K562 (cell line): Measurements from ENCODE around the gene DEDD2. TPM values are rescaled to one million over a fixed set of nuclear protein-coding genes. Genes with fewer than 3 reads are reported as not detected.

Experiments used
- BRD9 ChIP-seq: fragments of 450-650 bp; IDR thresholded peaks from 2 replicates; pipeline ENCODE4 v1.6.1; 2018; ENCODE audit warnings: low read depth; ENCODE audit not compliant: partially characterized antibody
- DDX20 ChIP-seq: fragments of 450-650 bp; IDR thresholded peaks from 2 replicates; pipeline ENCODE4 v1.6.1; 2016; ENCODE audit warnings: missing genetic modification characterization, low read depth, mild to moderate bottlenecking, missing compliant biosample characterization, moderate library complexity
- EHMT2 ChIP-seq: fragments of 450-650 bp; IDR thresholded peaks from 2 replicates; pipeline ENCODE4 v1.6.1; 2018; ENCODE audit warnings: antibody characterized with exemption
- MAFK ChIP-seq: IDR thresholded peaks from 2 replicates; pipeline ENCODE4 v1.6.1; 2011; ENCODE audit warnings: low read length, improper control_type of control experiment
- NFXL1 ChIP-seq: fragments of 450-650 bp; formaldehyde crosslinking; IDR thresholded peaks from 2 replicates; pipeline ENCODE4 v1.4.0; 2021; ENCODE audit warnings: mild to moderate bottlenecking
- NR2F6 ChIP-seq: fragments of 450-650 bp; formaldehyde crosslinking; IDR thresholded peaks from 2 replicates; pipeline ENCODE4 v1.4.0; 2020; ENCODE audit warnings: mild to moderate bottlenecking
- XRCC3 ChIP-seq: fragments of 450-650 bp; IDR thresholded peaks from 2 replicates; pipeline ENCODE4 v1.6.1; 2017; ENCODE audit warnings: mild to moderate bottlenecking, moderate library complexity
- ZNF143 ChIP-seq: sonication (generic); formaldehyde crosslinking; IDR thresholded peaks from 2 replicates; pipeline ENCODE4 v1.9.0; 2022; ENCODE audit warnings: mild to moderate bottlenecking, missing genetic modification reagents
- ZNF766 ChIP-seq: fragments of 200-800 bp; sonication (Bioruptor generic); conservative IDR thresholded peaks from 2 replicates; pipeline ENCODE4 v1.6.1; 2016; ENCODE audit warnings: missing genetic modification characterization, missing compliant biosample characterization
- polyA plus RNA-seq, 8 experiments: library from polyadenylated mRNA; depleted of rRNA in 4 of 8; stranded (reverse) in 5 of 8; unstranded in 3 of 8; fragments of >200 nt; fragmentation: Nextera tagmentation in 2 of 8; fragmentation: Illumina TruSeq in 1 of 8; extraction: Ambion mirVana in 2 of 8; extraction: Trizol in 1 of 8; gene quantifications; 2 replicates each; pipeline versions ENCODE4 v1.2.1 to v1.2.3, GENCODE V29; 2011 to 2014; ENCODE audit warnings: inconsistent platforms in 1 of 8, missing spikeins in 1 of 8
- total RNA-seq, 7 experiments: library from RNA; depleted of rRNA in 6 of 7; stranded (reverse); fragments of >200 nt in 6 of 7; fragmentation: Illumina TruSeq in 2 of 7; extraction: Trizol in 2 of 7; gene quantifications; 2 replicates each; pipeline versions ENCODE4 v1.2.1 to v1.2.3, GENCODE V29; 2011 to 2021; ENCODE audit warnings: low replicate concordance in 1 of 7
- TF ChIP-seq, protein P1 (sequence below), 2 experiments: fragments of 250-450 bp in 1 of 2; fragments of 450-650 bp in 1 of 2; sonication (Bioruptor Pico) in 1 of 2; IDR thresholded peaks; 2 replicates each; pipeline versions ENCODE4 v1.6.1 to v1.8.0; 2016 to 2021; ENCODE audit warnings: mild to moderate bottlenecking in 2 of 2, moderate library complexity in 2 of 2, missing compliant biosample characterization in 1 of 2, missing genetic modification characterization in 1 of 2
- TF ChIP-seq, protein P2 (sequence below): fragments of 450-650 bp; formaldehyde crosslinking; IDR thresholded peaks from 2 replicates; pipeline ENCODE4 v1.4.0; 2020; ENCODE audit warnings: mild to moderate bottlenecking, mixed read lengths
- TF ChIP-seq, protein P3 (sequence below), 2 experiments: IDR thresholded peaks in 1 of 2; conservative IDR thresholded peaks in 1 of 2; 2 replicates each; pipeline ENCODE4 v1.6.1; 2016; ENCODE audit warnings: low read depth in 2 of 2, mild to moderate bottlenecking in 1 of 2, missing compliant biosample characterization in 1 of 2, missing genetic modification characterization in 1 of 2, moderate library complexity in 1 of 2
- TF ChIP-seq, protein P4 (sequence below): sonication (generic); formaldehyde crosslinking; IDR thresholded peaks from 2 replicates; pipeline ENCODE4 v1.8.0; 2023; ENCODE audit warnings: mild to moderate bottlenecking, missing genetic modification reagents
- TF ChIP-seq, protein P5 (sequence below), 2 experiments: IDR thresholded peaks; 2 replicates each; pipeline ENCODE4 v1.6.1; 2011; ENCODE audit warnings: borderline replicate concordance in 1 of 2, control low read depth in 1 of 2, low read depth in 1 of 2, low read length in 1 of 2, mild to moderate bottlenecking in 1 of 2, mixed read lengths in 1 of 2, moderate library complexity in 1 of 2; ENCODE audit not compliant: insufficient read depth in 1 of 2, insufficient read length in 1 of 2, poor library complexity in 1 of 2, severe bottlenecking in 1 of 2; ENCODE audit errors: extremely low read depth in 1 of 2

The DEDD2 gene
- total and polyA plus RNA-seq, 9 of the 15 experiments (the other 6 are each of a cell fraction or from before 2014, with no cell fraction given): 4.3 to 43.0 (median 29.2) TPM

DNA sequence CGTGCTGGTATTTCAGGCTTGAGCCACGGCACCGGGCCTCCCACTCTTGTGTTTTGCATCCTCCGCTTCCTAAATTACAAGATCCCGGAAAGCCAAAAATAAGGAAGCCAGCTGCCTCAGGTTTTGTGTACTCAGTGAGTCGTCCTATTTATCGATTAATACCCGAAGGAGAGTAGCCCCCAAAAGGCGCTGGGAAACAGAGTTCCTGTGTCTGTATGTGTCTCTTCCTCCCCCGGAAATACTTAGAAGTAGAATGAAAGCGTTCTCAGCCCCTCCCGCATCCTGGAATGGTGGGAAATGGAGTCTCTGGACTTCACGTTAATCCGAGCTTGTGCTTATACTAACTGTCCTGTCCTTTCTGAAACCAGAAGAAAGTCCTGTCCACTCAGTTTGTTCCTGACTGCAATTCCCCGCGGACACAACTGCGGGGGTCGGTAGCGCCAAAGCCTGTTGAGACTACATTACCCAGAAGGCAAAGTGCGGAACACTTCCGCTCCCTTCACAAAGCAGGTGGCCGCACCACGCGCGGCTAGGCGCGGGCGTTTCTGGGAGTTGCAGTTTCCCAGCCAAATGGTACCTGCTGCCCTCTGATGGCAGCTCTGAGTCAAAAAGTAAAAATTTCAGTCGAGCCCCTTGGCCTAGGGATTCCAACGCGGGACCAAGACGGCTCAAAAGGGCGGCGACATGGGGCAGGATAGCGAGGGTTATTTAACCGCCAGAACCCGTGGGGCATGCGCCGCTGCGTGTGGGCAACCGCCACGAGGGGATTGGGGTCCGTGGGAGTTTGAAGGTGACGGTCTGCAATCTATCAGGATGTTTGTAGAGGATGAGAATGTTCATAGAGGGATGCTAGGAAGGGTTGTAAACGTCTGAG, 27.1 kb upstream of the DEDD2 start (continued):
- TF ChIP-seq, protein P1, sequence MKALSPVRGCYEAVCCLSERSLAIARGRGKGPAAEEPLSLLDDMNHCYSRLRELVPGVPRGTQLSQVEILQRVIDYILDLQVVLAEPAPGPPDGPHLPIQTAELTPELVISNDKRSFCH (CRISPR knock-in tag; IDR thresholded peaks at IDR 0.05): no peak
- TF ChIP-seq, protein P1 (tag; IDR thresholded peaks at IDR 0.05): peak; percentile 52; the same call in 1 of the 2 replicates
- TF ChIP-seq DDX20 (no peak), ZNF143 (peak; percentile 99), XRCC3 (no peak), NR2F6 (CRISPR knock-in tag) (0 out of 2 replicates have a peak, but pooled peaks have one; percentile 31), BRD9 (no peak), ZNF766 (CRISPR knock-in tag) (peak; percentile 96), EHMT2 (no peak), MAFK (no peak; the same call in 1 of the 2 replicates), NFXL1 (0 out of 2 replicates have a peak, but pooled peaks have one; percentile 56)
- TF ChIP-seq, protein P2, sequence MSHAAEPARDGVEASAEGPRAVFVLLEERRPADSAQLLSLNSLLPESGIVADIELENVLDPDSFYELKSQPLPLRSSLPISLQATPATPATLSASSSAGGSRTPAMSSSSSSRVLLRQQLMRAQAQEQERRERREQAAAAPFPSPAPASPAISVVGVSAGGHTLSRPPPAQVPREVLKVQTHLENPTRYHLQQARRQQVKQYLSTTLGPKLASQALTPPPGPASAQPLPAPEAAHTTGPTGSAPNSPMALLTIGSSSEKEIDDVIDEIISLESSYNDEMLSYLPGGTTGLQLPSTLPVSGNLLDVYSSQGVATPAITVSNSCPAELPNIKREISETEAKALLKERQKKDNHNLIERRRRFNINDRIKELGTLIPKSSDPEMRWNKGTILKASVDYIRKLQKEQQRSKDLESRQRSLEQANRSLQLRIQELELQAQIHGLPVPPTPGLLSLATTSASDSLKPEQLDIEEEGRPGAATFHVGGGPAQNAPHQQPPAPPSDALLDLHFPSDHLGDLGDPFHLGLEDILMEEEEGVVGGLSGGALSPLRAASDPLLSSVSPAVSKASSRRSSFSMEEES (CRISPR knock-in tag): peak; percentile 22
- TF ChIP-seq, protein P3, sequence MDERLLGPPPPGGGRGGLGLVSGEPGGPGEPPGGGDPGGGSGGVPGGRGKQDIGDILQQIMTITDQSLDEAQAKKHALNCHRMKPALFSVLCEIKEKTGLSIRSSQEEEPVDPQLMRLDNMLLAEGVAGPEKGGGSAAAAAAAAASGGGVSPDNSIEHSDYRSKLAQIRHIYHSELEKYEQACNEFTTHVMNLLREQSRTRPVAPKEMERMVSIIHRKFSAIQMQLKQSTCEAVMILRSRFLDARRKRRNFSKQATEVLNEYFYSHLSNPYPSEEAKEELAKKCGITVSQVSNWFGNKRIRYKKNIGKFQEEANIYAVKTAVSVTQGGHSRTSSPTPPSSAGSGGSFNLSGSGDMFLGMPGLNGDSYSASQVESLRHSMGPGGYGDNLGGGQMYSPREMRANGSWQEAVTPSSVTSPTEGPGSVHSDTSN (CRISPR knock-in tag; IDR thresholded peaks at IDR 0.05; ENCODE audit: low read depth): no peak
- TF ChIP-seq, protein P3 (tag; conservative IDR thresholded peaks at IDR 0.05; ENCODE audit: low read depth): no peak
- TF ChIP-seq, protein P4, sequence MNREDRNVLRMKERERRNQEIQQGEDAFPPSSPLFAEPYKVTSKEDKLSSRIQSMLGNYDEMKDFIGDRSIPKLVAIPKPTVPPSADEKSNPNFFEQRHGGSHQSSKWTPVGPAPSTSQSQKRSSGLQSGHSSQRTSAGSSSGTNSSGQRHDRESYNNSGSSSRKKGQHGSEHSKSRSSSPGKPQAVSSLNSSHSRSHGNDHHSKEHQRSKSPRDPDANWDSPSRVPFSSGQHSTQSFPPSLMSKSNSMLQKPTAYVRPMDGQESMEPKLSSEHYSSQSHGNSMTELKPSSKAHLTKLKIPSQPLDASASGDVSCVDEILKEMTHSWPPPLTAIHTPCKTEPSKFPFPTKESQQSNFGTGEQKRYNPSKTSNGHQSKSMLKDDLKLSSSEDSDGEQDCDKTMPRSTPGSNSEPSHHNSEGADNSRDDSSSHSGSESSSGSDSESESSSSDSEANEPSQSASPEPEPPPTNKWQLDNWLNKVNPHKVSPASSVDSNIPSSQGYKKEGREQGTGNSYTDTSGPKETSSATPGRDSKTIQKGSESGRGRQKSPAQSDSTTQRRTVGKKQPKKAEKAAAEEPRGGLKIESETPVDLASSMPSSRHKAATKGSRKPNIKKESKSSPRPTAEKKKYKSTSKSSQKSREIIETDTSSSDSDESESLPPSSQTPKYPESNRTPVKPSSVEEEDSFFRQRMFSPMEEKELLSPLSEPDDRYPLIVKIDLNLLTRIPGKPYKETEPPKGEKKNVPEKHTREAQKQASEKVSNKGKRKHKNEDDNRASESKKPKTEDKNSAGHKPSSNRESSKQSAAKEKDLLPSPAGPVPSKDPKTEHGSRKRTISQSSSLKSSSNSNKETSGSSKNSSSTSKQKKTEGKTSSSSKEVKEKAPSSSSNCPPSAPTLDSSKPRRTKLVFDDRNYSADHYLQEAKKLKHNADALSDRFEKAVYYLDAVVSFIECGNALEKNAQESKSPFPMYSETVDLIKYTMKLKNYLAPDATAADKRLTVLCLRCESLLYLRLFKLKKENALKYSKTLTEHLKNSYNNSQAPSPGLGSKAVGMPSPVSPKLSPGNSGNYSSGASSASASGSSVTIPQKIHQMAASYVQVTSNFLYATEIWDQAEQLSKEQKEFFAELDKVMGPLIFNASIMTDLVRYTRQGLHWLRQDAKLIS (CRISPR knock-in tag): no peak; the same call in 1 of the 2 replicates
- TF ChIP-seq, protein P5, sequence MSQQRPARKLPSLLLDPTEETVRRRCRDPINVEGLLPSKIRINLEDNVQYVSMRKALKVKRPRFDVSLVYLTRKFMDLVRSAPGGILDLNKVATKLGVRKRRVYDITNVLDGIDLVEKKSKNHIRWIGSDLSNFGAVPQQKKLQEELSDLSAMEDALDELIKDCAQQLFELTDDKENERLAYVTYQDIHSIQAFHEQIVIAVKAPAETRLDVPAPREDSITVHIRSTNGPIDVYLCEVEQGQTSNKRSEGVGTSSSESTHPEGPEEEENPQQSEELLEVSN (IDR thresholded peaks at IDR 0.05; ENCODE audit: borderline replicate concordance in 1 of 2, extremely low read depth in 1 of 2, insufficient read depth in 1 of 2, insufficient read length in 1 of 2, low read depth in 1 of 2, low read length in 1 of 2, poor library complexity in 1 of 2, severe bottlenecking in 1 of 2): peak; percentile 8 to 21
